HG03571 (cell line): Measurements from ENCODE around the gene ZBTB24.
A peak's percentile ranks its signal among the peaks of the same experiment; 100 is the strongest.
"Not testable (repeated sequence)": the region's sequence is repeated elsewhere in the genome, so short reads cannot be mapped to it uniquely, and the experiment has no call there.

Source experiments
- ATAC-seq: cut with Tn5 transposase; IDR thresholded peaks from one replicate; pipeline ENCODE4 v1.9.1; 2021; ENCODE audit not compliant: unreplicated experiment

ZBTB24 gene

DNA sequence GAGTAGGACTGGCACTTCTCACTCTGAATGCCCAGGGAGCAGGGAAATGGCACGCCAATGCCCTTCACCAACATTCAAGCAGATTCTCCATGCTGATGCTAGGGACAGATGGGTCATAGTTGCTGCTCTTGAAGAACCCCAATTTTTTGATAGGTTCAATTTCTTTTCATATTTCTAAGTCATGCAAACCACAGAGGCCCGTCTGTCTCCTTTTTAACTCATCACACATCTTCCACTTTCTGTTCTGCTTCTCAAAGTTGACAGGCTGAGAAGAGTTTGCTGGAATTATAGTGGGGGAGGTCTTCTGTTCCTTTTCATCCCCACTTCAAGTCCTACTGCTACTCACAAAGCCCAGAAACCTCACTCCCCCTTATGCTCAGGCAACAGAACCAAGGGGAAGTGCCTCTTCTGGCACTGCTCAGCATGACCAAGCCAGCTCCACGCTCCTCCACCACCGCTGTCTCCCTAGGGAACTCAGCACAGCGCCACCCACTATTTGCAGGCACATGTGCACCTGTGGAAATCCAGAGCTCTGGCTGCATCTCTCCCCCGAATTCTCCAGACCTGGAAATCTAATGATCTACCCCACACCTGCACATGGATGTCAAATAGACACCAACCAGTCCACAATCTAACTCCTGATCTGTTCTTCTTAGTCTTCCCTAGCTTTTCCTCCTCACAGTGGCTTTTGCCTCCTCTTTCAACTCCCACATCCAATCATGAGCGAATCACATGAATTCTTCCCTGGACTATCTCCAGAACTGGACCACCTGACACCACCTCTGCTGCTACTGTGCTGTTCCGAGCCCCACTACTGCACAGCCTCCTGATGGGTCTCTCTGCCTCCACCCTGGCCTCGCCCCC, 10.7 kb downstream of the ZBTB24 start:
- ATAC-seq = no peak

GRCh38 chr6:109471105-109471810, 11.8 kb downstream of the ZBTB24 start:
- ATAC-seq = no peak

DNA sequence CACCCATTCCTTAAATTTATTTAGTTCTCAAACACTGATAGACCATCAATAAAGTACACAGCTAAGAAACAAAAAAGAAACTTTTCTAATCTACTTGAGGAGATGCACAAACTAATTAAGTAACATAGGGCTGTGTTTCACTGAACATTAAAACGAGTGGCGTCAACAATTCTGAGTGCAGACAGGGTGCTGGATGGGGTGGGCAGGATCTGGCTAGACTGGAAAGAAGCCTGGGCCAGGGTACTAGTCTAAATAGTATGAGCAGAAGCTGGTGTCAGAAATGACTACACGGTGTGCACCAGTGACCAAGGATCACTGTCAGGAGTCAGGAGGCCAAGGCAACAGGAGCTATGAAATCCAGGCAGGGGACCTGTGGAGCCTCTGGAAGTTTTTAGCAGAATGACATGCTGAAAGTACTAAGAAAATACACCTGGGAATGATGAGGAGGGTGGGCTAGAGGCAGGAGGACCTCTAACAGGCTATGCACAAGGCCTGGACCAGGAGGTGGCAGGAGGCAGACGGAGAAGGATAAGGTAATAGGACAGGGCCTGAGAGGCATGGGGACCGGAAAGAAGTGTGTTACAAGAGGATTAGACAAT, 13.3 kb downstream of the ZBTB24 start:
- no peak for ATAC-seq

- ATAC-seq = no peak
Observed at GRCh38 chr6:109467696-109468095, 15.3 kb downstream of the ZBTB24 start.

GRCh38 chr6:109466212-109466923, 16.7 kb downstream of the ZBTB24 start:
- no peak for ATAC-seq

DNA sequence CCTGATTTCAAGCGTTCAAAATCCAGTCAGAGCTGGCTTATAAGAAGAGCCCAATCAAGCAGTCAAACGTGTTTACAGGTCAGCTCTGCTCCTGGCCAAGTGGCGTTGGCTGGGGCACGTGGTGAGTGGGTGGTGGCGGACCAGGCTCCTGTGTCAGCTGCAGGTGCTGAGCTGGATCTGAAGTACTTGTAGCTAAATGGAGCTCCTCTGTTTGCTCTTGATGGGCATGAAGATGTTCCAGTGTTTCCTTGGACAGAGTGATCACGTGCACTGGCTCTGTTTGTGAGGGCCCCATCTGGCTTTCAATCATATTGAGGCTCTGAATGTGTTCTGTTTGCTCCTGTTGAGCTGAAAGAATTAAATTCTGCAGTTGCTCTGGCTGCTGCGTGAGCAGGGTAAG, 17.2 kb downstream of the ZBTB24 start:
- no peak for ATAC-seq

- no peak for ATAC-seq
Observed at GRCh38 chr6:109461733-109462526, 21.1 kb downstream of the ZBTB24 start.

- not testable (repeated sequence) for ATAC-seq
Observed at GRCh38 chr6:109461205-109461604, 21.8 kb downstream of the ZBTB24 start.

DNA sequence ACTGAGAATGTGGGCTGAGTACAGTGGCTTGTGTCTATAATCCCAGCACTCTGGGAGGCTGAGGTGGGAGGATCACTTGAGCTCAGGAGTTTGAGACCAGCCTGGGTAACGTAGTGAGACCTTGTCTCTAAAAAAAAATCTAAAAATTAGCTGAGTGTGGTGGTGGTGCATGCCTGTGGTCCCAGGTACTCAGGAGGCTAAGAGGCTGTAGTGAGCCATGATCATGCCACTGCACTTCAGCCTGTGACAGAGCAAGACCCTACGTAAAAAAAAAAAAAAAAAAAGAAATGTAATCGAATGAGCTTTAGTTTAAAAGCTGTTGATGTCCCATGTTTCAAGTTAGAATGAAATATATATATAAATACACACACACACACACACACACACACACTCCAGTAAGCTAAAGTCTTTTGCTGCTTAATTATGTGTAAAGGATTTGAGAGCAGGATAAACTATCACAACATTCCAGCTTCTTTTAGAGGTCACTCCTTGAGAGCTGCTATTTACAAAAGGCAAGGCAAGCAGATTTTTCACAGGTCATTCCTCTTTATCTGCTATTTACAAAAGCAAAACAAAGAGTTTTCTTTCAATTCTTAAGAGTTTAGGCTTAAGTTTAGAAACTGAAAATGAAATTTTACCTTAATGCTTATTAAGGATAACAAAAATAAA, 22.7 kb downstream of the ZBTB24 start:
- ATAC-seq = no peak

- ATAC-seq = no peak
Observed at GRCh38 chr6:109458774-109459531, 24.1 kb downstream of the ZBTB24 start.

- no peak for ATAC-seq
Observed at GRCh38 chr6:109457562-109457996, 25.4 kb downstream of the ZBTB24 start.

DNA sequence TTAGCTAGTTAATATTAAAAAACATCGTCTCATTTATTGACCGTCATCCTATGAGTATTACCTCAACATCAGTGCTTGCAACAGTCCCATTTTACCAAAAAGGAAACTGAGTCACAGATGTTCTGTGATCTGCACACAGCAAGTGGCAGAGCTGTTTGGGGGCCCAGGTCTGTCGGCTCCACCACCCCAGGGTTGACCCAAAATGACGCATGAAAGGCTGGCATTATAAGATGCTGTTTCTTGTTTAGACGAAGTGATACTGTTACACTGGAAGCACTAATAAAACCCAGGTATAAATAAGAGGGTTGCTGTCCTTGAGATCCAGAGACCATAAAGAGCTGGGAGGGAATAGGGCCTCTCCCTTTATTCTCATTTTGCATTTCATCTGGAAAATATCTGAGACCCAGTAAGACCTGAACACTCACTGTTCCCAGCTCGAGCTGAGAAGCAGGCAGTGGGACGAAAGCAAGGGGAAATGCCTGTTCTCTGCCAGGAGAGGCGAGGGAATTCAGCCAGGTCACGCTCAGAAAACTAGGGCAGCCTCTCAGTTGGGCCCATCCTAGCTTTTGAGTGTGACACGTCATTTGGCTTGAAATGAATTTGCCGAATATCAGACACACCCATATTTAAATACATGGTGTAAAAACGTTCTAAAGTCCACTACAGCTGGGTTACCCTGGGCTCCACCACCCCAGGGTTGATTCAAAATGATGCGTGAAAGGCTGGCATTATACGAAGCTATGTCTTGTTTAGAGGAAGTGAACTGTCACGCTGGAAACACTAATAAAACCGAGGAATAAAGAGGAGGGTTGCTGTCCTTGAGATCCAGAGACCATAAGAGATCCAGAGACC, 26.1 kb downstream of the ZBTB24 start:
- ATAC-seq = no peak

GRCh38 chr6:109456111-109456583, 26.9 kb downstream of the ZBTB24 start:
- ATAC-seq = no peak

DNA sequence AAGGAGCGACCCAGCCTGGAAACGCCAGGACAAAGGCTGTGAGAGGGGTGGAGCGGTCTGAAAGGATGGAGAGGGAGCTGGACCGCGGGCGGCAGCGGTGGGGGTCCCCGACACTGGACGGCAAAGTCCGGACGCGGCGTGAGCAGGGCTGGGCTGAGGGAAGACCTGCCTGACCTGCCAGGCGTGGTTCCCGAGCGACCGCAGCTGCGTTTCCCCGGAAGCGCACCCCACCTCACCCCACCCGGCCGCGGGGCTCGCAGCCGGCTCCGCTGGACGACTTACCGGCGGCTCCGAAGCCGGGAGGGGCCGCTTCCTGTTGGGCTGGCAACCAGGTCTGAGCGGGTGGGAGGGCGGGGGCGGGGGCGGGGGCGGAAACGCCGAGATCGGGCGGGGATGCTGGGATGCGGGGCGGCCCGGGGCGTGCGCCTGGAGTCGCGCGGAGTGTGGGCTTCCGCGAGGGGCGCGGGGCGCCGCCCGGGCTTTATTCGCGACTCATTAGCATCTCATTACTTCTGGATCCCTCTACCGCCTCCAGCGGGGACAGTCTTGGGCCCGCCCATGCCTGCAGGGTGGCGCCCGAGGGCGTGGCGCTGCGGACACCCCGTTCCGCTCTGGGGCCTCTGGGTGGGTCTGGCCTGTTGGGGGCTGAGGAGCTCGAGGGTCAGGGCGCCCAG, 27.4 kb downstream of the ZBTB24 start, which contains the start of gene MICAL1:
Gene MICAL1 (minus strand): TSS at position 336 of the 674 bp plus-strand sequence. CDS start 1,576 bp downstream, outside the sequence.
- ATAC-seq = peak; percentile 54

GRCh38 chr6:109454496-109455436, 28.3 kb downstream of the ZBTB24 start:
- peak; percentile 21 for ATAC-seq
